HG03432 (cell line): ENCODE results near the gene NPAS2.

Experiments used
- ATAC-seq: cut with Tn5 transposase; IDR thresholded peaks from one replicate; pipeline ENCODE4 v1.9.1; 2021; ENCODE audit warnings: mild to moderate bottlenecking, moderate library complexity; ENCODE audit not compliant: unreplicated experiment

The NPAS2 gene, protein sequence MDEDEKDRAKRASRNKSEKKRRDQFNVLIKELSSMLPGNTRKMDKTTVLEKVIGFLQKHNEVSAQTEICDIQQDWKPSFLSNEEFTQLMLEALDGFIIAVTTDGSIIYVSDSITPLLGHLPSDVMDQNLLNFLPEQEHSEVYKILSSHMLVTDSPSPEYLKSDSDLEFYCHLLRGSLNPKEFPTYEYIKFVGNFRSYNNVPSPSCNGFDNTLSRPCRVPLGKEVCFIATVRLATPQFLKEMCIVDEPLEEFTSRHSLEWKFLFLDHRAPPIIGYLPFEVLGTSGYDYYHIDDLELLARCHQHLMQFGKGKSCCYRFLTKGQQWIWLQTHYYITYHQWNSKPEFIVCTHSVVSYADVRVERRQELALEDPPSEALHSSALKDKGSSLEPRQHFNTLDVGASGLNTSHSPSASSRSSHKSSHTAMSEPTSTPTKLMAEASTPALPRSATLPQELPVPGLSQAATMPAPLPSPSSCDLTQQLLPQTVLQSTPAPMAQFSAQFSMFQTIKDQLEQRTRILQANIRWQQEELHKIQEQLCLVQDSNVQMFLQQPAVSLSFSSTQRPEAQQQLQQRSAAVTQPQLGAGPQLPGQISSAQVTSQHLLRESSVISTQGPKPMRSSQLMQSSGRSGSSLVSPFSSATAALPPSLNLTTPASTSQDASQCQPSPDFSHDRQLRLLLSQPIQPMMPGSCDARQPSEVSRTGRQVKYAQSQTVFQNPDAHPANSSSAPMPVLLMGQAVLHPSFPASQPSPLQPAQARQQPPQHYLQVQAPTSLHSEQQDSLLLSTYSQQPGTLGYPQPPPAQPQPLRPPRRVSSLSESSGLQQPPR

DNA sequence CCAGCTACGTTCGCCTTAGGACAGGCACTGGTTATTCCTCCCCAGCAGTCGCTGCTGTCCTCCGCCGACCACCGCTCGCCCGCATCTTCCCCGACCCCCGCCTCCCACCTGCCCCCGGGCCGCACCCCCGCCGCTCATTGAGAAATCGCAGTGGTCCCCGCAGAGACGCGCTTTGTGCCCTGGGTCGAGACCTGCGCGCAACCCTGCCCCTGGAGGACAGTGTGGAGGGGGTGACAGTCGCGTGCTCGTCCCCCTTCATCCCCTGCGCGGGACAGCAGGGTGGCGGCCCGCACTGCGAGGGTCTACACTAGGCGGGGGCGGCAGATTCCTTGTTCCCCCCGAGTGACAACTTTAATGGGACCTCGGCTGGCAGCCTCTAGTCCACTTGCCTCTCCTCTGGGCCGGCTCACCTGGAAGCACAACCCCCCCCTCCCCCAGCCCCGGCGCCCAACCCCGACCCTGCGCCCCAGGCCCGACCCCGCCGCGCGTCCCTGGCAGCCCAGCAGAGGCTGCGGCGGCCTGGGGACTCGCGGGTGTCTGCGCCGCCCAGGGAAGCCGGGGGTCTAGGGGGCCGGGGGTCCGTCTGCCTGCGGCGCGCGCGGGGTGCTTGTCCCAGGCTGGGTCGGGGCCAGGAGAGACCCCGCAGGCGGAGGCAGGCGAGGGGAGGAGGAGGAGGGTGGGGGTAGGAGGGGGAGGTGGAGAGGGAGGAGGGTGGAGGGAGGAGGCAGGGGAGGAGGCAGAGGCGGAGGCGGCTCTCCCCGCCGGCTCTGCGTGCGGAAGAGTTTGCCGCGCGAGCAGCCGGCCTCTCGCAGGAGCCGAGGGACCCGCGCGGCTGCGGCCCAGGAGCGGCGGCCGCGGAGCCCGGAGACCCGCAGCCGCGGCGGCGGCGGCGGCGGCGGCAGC is at the start of gene NPAS2:
NPAS2 (plus strand) TSS at position 770 of the 903 bp plus-strand sequence. CDS start 84,616 bp downstream, outside the sequence.
- ATAC-seq: no peak

DNA sequence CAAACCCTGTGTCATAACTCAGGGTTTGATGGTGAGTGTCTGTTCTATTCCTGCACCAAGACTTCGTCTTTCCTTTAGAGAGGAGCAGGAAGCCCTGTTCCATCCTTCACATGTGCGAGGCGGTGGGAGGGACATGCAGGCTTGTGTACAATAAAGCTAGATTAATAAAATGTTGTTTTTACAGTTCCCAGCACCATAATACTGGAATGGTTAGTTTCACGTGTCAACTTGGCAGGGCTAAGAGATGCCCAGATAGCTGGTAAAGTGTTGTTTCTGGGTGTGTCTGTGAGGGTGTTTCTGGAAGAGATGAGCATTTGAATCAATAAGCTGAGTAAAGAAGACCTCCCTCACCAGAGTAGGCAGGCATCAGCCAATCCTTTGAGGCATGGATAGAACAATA is 48.8 kb upstream of the NPAS2 start:
- ATAC-seq: no peak

DNA sequence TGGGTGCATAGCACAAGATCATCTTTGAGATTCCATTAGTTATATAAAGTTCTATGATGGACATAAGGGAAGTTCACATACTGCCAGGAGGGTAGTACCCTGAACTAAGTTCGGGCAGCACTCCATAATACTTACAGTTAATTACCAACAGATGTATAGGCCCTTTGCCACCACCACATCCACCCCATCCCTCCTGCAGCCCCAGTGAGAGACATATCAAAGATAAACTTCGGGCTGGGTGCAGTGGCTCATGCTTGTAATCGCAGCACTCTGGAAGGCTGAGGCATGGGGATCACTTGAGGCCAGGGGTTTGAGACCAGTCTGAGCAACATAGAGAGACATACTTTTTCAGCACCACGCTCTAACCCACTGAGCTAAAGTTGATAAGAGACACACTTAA is 46.4 kb upstream of the NPAS2 start:
- ATAC-seq: no peak

DNA sequence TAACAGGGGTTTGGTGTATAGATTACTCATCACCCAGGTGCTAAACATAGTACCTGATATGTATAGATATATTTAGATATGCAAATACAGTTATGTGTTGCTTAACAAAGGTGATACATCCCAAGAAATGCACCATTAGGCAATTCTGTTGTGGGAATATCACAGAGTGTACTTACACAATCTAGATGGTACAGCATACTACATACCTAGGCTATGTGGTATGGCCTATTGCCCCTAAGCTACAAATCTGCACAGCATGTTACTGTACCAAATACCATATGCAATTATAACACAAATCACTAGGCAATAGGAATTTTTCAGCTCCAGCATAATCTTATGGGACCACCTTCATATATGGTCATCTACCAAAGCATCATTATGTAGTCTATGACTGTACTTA is 43.5 kb upstream of the NPAS2 start:
- no peak for ATAC-seq

DNA sequence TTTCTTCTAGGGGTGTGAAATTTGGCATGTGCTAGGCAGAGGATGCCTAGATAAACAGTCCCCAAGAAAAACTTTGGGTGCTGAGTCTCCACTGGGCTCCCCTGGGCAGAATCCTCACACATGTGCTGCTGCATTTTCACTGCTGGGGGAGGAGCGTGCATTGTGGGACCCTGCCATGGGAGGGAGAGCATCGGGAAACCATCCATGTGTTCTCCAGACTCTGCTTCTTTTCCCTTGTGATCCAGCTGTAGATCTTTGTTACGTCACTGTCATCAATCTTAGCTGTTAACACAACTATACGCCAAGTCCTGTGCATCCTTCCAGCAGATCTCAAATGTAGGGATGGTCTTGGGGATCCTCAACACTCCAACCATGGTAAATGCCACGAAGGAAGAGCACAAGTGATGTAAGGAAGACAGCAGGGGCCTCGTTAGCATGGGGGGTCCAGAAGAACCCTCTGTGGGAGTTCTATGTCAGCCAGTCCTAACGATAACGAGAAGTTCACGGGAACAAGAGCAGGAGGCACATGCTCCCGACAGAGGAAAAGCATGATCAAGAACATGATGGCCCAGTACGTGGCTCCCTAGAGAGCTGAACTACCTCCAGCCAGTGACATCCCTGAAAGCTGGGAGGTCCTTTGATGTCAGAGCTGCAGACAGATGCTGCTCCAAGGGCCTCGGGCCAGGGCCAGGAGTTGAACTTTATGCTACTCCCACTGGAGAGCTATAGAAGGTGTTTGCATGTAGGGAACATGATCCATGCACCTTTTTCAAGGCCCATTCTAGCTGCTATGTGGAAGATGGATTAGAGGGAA is 41.1 kb upstream of the NPAS2 start:
- ATAC-seq: no peak

DNA sequence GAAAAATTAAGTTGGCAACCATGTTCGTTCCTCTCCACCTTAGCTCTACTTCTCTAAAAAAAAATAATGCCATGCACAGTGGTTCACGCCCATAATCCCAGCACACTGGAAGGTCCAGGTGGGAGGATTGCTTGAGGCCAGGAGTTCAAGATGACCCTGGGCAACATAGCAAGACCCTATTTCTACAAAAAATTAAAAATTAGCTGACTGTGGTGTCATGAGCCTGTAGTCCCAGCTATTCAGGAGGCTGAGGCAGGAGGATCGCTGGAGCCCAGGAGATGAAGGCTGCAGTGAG is 40.1 kb upstream of the NPAS2 start:
- no peak for ATAC-seq

DNA sequence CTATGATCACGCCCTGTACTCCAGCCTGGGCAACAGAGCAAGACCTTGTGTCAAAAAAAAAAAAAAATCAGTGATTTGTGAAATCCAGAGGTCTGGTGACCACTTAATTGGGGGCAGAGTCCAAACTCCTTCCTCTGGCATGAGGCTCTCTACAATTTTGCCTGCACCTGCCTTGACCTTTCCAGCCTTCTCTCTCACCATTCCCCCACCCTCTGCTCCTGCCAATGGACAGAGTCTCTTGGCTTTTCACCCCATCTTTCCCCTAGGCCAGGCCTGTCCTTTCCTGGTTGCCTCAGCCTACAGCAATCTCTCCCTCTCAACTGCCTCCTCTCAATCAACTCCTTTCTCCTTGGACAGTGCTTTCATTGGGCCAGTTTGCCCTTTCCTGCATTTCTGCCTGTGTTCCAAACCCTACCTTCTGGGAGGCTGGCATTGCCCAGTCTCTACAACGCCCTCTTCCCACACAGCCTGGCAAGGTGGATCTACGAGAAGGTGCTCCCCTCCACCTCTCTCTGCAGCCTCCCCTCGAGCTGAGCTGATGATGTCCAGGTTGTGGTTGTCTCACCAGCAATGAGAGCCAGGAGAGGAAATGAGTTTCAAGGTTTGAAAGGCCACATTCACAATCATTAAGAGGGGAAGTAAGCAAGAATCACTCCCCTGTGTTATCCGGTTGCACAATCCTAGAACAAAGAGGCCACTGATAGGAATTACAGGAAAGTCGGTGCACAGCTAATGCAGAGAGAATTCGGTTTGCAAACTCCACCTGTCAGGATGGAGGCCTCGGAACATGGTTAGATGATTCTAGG is 39.5 kb upstream of the NPAS2 start:
- ATAC-seq: no peak

DNA sequence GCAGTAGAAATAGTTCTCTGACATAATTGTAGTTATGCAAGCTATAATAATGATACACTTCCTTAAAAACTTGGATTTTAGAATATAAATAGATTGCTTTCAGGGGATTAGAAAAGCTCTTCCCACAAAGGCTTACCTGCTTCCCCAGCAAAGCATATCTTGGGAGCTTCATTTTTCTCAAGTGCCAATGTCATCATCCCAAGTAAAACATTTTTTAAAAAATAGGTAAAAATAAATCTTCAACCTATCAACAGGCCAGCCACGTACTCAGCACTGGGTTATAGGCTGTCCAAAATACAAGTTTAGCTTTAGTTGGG is 39.0 kb upstream of the NPAS2 start:
- ATAC-seq: no peak

DNA sequence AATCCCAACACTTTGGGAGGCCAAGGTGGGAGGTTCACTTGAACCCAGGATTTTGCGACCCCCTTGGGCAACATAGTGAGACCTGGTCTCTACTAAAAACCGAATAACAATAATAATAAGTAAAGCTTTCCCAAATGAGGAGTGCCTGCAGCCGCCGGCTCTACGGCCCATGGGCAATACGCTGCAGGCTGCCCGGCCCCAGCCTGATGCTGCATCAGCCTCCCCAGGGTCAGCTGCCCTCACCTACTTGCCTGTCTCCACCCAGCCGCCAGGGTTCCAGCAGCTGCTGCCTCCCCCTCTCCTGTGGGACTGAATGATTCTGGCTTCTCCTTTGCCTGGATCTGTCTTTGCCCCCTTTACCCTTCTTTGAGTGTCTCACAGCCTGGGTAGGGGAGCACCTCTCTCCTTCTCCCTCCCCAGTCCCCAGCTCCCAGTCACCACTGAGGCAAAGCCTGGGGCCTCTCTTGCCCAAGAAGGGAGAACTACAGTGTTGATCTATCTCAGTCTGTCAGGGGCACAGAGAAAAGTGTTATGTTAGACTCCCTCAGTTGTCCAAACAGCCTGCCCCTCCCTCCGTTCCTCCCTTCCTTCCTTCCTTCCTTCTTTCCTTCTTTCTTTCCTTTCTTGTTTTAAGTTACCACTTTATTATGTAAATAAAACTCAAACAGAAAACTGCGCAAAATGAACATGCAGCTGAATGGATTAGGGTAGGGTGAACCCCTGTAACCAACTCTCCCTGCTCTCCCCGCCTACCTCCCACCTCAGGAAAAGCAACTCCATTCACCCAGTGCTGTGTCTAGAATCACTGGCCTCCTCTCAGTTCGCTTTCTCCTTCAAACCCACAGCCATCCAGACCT is 38.2 kb upstream of the NPAS2 start:
- ATAC-seq: no peak

DNA sequence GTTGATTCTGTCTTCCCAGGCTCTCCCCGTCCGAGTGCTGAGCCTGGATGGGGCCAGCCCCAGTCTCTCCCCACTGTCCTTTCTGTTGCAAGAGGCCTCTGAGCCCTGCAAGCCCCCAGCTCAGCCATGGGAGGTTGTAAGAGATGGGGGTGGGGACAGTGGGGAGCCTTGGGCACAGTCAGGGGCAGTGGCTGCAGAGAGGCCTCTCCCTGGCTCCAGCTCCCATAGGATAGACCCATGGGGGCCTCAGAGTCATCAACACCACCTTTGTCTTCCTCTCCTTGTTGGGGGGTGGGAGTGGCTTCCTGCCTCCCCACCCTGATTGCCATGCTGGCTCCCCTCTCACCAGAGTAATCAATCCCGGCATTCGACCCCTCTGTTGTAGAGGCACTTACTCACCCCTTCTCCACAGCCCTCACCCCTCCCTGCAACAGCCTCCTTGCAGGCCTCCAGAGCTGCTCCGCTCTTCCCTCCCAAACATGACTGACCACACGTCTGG is 37.5 kb upstream of the NPAS2 start:
- ATAC-seq: no peak

DNA sequence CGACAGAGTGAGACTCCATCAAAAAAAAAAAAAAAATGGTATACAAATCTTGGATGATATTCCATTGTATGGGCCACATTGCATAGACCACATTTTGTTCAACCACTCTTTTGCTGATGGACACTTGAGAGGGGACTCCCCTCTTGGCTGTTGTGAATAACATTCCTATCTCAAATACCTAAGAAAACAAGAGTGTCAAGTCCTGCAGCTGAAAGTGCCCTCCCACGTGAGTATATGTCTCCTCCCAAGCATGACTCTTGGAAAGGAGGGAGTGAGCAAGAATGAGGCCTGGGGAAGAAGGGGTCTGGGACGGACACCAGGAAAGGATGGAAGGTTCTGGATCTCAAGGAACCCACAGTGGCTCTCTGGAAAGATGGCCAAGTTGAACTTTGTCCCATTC is 36.0 kb upstream of the NPAS2 start:
- ATAC-seq: no peak

DNA sequence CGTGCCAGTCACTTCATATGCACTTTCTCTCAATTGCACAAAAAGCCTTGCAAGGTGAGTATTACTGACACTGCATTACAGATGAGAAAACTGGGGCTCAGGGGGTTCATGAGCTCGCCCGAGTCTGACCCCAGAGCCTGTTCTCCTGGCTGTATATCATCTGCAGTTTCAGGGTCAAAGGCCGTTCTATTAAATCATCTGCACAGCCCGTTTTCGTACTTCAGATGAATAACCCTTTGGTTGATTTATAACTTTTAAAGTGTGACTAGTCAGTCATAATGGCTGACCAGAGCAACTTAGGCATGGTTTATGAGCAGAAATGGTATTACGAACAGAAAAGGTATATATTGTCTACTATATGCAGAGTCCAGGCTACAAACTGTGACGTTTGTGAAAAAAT is 35.3 kb upstream of the NPAS2 start:
- ATAC-seq: no peak

DNA sequence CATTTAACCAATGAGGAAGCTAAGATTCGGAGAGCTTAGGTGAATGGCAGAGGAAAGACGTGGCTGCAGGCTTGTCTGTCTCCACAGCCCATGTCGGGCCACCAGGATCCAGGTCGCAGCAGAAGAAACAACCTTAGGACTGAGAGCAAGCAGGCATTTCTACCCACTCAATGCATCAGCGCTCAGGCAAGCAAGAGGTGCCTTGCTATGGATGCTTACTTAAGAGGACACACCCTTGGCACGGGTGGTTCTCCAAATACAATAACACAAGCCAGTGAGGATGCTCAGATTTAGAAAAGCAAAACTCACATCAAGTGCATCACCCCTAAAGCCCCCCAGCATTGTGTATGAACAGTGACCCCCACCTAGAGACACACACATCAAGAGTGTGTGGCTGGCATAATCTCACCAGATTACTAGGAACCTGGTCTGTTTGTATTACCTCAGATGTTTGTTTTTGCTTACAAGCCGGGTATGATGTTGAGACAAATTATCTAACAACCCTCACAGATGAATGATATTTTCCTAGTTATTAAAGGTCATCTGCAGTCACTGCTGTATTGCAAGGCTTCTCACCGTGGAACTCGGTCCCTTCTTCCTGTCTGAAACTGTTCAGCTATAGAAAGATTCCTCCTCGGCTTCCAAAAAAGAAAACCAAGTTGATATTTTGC is 34.2 kb upstream of the NPAS2 start:
- no peak for ATAC-seq

DNA sequence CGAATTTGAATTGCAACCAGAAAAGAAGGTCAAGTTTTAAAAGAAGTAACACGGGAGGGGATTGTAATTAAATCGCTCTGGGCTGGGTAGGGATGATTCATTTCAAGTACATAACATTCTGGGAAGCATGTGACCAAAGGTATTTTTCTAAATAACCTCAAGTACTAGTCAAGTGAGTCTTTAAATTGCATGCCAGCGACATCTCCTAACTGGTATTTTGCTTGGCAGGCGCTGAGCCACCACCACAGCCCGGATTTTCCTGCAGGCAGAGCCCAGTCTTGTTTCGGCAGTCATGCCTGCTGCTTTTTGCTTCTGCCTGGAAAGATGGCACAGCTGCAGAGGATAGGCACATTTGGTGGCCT is 33.7 kb upstream of the NPAS2 start:
- ATAC-seq: no peak

DNA sequence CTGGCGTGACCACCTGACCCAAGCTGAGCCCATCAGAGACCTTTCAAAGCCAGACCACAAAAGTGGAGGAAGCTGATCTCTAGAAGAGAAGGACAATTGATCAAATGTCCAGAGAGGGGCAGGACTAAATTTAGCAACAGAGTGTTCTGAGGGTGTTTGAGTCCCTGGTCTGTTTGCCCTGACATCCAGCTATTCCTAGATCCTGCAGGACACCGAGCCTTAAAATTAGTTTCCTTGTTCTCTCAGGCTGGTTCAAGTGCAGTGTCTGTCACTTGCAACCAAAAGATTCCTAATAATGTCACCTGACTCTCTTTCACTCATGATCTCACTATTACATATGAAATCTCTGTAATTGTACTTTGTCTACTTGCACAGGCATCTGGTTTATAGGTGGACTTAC is 33.0 kb upstream of the NPAS2 start:
- ATAC-seq: no peak

DNA sequence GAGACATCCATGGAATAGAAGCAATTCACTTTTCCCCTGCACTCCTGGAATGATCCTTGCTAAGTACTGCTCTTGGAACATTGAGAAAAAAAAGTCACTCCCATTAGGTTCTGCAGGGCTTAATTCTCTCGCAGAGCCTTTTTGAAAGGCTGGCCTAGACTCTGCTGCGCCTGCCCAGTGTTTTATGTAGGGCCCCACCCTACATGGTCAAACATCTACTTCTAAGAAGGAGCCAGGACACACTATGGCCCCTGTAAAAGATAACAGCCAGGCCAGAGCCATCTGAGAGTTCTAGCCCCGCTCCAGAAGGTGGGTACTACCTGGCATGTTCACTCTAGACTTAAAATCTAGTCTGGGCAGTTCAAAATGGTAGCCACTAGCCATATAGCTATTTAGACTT is 30.6 kb upstream of the NPAS2 start:
- no peak for ATAC-seq

DNA sequence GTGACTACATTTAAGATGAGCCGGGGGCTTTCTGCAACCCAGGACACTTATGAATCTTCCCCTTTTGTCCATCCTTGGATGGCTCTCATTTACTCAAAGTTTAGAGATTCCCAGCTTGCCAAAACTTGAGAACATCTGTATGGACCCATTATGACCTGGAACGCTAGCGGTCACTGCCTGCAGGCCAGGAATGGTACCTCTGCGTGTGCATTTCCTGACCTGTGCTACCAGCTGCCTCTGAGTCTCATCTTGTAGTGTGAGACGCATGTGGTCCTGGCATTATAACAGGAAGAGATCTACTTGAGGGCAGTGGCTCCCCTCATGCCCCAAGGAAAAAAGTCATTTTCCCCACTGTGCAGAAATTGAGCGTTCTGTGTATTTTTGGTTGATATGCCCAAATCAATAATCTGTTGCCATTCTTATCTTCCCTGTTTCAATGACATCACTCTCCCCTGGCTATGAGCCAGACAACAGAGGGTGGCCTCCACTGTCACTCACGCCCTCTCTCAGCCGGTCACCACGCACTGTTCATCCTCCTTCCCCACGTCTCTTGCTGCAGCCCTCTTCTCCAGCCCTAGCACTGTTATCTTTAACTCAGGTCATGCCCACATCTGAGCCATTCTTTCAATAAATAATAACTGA is 28.5 kb upstream of the NPAS2 start:
- ATAC-seq: no peak

DNA sequence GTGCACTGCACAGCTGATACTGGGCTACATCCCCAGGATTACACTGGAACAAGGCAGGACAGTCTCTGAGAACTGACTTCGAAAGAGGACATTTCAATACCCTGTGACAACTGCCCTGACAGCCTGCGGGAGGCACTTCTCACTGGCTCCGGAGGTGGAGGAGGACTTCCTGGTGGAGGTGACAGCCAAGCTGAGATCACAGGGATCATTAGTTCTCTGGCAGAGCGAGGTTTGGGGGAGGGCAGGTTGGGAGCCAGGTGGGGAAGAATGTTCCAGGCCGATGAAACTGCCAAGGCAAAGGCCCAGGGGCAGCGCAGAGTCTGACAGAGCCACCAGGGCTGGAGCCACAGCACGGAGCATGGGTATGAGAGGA is 28.0 kb upstream of the NPAS2 start:
- ATAC-seq: no peak
